ENCODE measurements around the gene CYP26A1.

DNA sequence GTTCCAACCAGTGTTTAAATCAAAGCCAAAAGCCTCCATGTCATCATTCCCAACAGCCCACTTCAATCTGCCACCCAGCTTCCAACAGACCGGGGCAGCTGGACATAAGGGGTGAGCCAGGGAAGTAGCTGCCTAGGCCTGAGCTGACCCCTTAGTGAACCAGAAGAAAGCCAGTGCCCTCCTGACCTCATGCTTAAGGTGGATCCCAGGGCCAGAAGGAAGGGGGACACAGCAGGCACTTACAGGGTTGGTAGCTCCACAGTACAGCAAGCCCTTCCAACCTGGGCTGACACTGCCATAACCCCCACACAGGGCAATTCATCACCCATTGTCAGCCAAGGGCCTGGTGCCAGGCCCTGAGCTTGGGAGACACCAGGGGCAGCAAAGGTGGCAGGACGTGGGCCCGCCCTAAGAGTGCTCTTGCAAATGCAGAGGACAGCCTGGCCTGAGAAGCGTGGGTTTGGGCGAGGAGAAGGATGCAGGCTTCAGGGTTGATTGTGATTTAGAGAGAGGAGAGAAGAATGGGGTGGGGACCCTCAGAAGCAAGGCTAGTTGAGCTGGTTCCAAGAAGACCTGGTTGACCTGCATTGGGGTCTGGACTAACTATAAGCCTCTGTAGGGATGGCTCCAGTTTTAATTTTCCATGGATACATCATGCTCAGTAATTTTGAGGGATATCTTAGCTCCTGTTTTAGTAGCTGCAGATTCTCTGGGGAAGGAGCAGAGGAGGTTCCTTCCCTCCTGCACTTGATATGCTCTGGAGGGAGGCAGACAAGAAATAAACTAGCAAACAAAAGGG, 3.1 kb upstream of the CYP26A1 start:
- TF ChIP-seq, protein P1, sequence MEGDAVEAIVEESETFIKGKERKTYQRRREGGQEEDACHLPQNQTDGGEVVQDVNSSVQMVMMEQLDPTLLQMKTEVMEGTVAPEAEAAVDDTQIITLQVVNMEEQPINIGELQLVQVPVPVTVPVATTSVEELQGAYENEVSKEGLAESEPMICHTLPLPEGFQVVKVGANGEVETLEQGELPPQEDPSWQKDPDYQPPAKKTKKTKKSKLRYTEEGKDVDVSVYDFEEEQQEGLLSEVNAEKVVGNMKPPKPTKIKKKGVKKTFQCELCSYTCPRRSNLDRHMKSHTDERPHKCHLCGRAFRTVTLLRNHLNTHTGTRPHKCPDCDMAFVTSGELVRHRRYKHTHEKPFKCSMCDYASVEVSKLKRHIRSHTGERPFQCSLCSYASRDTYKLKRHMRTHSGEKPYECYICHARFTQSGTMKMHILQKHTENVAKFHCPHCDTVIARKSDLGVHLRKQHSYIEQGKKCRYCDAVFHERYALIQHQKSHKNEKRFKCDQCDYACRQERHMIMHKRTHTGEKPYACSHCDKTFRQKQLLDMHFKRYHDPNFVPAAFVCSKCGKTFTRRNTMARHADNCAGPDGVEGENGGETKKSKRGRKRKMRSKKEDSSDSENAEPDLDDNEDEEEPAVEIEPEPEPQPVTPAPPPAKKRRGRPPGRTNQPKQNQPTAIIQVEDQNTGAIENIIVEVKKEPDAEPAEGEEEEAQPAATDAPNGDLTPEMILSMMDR (IDR thresholded peaks at IDR 0.05), result no peak
- no peak for TF ChIP-seq POLR2AphosphoS5 (IDR thresholded peaks at IDR 0.05; ENCODE audit: low read depth, low read length)
- no peak for TF ChIP-seq SIN3A (IDR thresholded peaks at IDR 0.05; ENCODE audit: borderline replicate concordance, insufficient read depth, low read depth, low read length)
